ENCODE measurements around the gene GABRG3.

DNA sequence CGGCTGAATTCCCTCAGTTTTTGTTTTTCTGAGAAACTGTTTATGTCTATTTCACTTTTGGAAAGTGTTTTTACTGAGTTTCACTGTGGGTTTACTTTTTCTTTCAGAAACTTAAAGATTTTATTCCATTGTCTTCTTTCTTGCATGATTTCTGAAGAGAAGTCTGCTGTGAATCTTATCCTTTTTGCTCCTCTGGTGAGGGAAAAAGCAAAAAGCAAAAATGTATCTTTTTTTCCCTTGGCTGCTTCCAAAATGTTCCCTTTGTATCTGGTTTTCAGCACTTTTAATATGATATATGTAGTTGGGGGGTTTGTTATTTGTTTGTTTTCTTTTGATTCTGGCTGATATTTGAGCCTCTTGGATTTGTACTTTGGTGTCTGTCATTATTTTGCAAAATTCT lies 538.0 kb downstream of the GABRG3 start:
- TF ChIP-seq, protein P1, sequence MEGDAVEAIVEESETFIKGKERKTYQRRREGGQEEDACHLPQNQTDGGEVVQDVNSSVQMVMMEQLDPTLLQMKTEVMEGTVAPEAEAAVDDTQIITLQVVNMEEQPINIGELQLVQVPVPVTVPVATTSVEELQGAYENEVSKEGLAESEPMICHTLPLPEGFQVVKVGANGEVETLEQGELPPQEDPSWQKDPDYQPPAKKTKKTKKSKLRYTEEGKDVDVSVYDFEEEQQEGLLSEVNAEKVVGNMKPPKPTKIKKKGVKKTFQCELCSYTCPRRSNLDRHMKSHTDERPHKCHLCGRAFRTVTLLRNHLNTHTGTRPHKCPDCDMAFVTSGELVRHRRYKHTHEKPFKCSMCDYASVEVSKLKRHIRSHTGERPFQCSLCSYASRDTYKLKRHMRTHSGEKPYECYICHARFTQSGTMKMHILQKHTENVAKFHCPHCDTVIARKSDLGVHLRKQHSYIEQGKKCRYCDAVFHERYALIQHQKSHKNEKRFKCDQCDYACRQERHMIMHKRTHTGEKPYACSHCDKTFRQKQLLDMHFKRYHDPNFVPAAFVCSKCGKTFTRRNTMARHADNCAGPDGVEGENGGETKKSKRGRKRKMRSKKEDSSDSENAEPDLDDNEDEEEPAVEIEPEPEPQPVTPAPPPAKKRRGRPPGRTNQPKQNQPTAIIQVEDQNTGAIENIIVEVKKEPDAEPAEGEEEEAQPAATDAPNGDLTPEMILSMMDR (IDR thresholded peaks at IDR 0.05), result no peak
- TF ChIP-seq POLR2A (IDR thresholded peaks at IDR 0.05), result no peak

Measured in heart left ventricle (tissue), 13 donors.